Gastrocnemius medialis (tissue), 4 donors: ENCODE measurements around the gene WFDC1. TPM values are rescaled to one million over a fixed set of nuclear protein-coding genes. Genes with fewer than 3 reads are reported as not detected.
"Not testable (repeated sequence)": the region's sequence is repeated elsewhere in the genome, so short reads cannot be mapped to it uniquely, and the experiment has no call there.

Experiments
- ATAC-seq, 2 donors: fragments of 150-250 bp; one replicate each; pipeline ENCODE4 v1.9.1; 2016
- DNase-seq, 2 donors: peaks; one replicate each; pipeline ENCODE4 v3.0.0-alpha.2; 2019
- H3K27ac ChIP-seq, 4 donors: fragments of 200-600 bp; sonication (generic); 1 replicate in 1 of 4; 2 replicates in 3 of 4; pipeline ENCODE4 v1.5.1; 2016 to 2018; ENCODE audit warnings: mild to moderate bottlenecking in 2 of 4, moderate library complexity in 1 of 4
- H3K27me3 ChIP-seq, 3 donors: fragments of 200-600 bp; sonication (generic) in 2 of 3; 1 replicate in 1 of 3; 2 replicates in 2 of 3; pipeline versions ENCODE4 v1.5.1 to v1.6.0; 2016 to 2019; ENCODE audit warnings: mild to moderate bottlenecking in 1 of 3, moderate library complexity in 1 of 3
- H3K36me3 ChIP-seq, 2 donors: fragments of 200-600 bp; sonication (generic) in 1 of 2; one replicate each; pipeline ENCODE4 v1.5.1; 2017 to 2018
- H3K4me1 ChIP-seq, 2 donors: fragments of 200-600 bp; sonication (generic) in 1 of 2; one replicate each; pipeline ENCODE4 v1.5.1; 2016 to 2017; ENCODE audit warnings: mild to moderate bottlenecking in 2 of 2
- H3K4me3 ChIP-seq, 4 donors: fragments of 200-600 bp; sonication (generic) in 3 of 4; 1 replicate in 1 of 4; 2 replicates in 3 of 4; pipeline ENCODE4 v1.5.1; 2016 to 2019; ENCODE audit warnings: mild to moderate bottlenecking in 2 of 4
- H3K9me3 ChIP-seq, 3 donors: fragments of 200-600 bp; sonication (generic) in 2 of 3; 1 replicate in 1 of 3; 2 replicates in 2 of 3; pipeline ENCODE4 v1.5.1; 2016 to 2019
- POLR2A ChIP-seq, 2 donors: fragments of 450-650 bp; IDR thresholded peaks; one replicate each; pipeline ENCODE4 v1.6.1; 2017; ENCODE audit warnings: antibody characterized with exemption in 2 of 2, mild to moderate bottlenecking in 2 of 2, moderate library complexity in 2 of 2
- in situ Hi-C, 4 donors: fragments of 200-750 bp; cut with MboI; loops; one replicate each; pipeline versions ENCODE4 v1.15.0 to v1.8.0; 2017; ENCODE audit warnings: low sequenced_read_pairs in 4 of 4
- intact Hi-C: fragments of 100-400 bp; cut with DNase I; formaldehyde crosslinking; loops from one replicate; pipeline ENCODE4 v1.15.1; 2023; ENCODE audit warnings: low total_unique reads
- total RNA-seq, 4 donors: library from RNA; depleted of rRNA; stranded (reverse); fragments of >200 nt; gene quantifications; one replicate each; pipeline versions ENCODE4 v1.1.0 to v1.2.3, GENCODE V29; 2016
- TF ChIP-seq, protein P1 (sequence below), 5 experiments: fragments of 450-650 bp in 3 of 5; fragments of 200-600 bp in 2 of 5; sonication (generic) in 2 of 5; IDR thresholded peaks in 4 of 5; conservative IDR thresholded peaks in 1 of 5; 1 replicate in 4 of 5; 2 replicates in 1 of 5; pipeline ENCODE4 v1.5.1; 2016 to 2019; ENCODE audit warnings: antibody characterized with exemption in 5 of 5, mild to moderate bottlenecking in 3 of 5, moderate library complexity in 3 of 5

The WFDC1 gene
- total RNA-seq, 4 donors from 2014 or later: 0.40 to 0.68 (median 0.49) TPM; not detected in 1

DNA sequence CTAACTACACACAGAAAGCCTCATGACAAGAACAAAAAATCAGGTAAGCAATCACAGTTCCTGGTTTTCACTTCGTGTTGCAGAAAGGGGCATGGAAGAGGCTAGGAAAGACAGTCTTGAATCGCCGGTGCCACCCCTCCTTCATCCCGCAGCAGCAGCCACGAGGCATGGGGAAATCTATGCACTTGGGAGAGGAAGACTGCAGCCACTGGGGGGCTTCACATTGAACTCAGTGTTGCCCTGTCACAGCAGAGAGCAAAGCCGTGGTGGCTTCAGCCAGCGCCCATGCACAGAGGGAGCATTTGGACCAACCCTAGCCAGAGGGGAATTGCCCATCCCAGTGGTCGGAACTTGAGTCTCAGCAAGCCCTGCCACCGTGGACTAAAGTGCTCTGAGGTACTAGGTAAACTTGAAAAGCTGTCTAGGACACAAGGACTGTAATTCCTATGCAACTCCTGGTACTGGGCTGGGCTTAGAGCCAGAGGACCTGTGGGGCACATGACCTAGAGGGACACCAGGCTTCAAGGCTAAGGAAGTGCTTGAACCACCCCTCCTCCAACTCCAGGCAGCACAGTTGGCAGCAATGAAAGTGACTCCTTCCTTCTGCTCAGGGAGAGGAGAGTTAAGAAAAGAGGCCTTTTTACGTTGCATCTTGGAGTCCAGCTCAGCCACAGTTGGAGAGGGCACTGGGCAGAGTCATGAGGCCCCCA, 38.5 kb downstream of the WFDC1 start:
- H3K27ac ChIP-seq: no peak overlapping the region
- H3K36me3 ChIP-seq: no peaks in the 10 kb centered on the region
- in situ Hi-C loops (no loop called here), intact Hi-C loops (no loop called here)
- H3K27me3 ChIP-seq: peaks cover 0 to 3% (median 0%) of the 10 kb centered on the region in 3 donors
- no peak overlapping the region for H3K4me3 ChIP-seq
- no peak for ATAC-seq
- no peak for TF ChIP-seq POLR2A (IDR thresholded peaks at IDR 0.05)
- TF ChIP-seq, protein P1, sequence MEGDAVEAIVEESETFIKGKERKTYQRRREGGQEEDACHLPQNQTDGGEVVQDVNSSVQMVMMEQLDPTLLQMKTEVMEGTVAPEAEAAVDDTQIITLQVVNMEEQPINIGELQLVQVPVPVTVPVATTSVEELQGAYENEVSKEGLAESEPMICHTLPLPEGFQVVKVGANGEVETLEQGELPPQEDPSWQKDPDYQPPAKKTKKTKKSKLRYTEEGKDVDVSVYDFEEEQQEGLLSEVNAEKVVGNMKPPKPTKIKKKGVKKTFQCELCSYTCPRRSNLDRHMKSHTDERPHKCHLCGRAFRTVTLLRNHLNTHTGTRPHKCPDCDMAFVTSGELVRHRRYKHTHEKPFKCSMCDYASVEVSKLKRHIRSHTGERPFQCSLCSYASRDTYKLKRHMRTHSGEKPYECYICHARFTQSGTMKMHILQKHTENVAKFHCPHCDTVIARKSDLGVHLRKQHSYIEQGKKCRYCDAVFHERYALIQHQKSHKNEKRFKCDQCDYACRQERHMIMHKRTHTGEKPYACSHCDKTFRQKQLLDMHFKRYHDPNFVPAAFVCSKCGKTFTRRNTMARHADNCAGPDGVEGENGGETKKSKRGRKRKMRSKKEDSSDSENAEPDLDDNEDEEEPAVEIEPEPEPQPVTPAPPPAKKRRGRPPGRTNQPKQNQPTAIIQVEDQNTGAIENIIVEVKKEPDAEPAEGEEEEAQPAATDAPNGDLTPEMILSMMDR (IDR thresholded peaks at IDR 0.05 in 4 of 5, conservative IDR thresholded peaks at IDR 0.05 in 1 of 5): no peak
- DNase-seq: no peak
- H3K9me3 ChIP-seq: peaks cover 0 to 3% (median 0%) of the 10 kb centered on the region in 3 donors
- no peaks in the 10 kb centered on the region for H3K4me1 ChIP-seq

DNA sequence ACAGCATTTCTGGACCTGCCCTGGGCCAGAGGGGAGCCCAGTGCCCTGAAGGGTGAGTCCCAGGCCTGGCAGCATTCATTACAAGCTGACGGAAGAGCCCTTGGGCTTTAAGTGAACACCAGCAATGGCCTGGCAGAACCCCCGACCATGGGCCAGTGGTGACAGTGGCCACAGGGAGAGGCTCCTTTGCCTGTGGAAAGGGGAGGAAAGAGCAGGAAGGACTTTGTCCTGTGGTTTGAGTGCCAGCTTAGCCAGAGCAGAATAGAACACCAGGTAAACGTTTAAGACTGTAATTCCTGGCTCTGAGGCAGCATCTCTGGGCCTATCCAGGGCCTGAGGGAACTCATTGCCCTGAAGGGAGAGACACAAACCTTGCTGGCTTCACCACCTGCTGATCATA, 39.4 kb downstream of the WFDC1 start:
- no peaks in the 10 kb centered on the region for H3K4me1 ChIP-seq

DNA sequence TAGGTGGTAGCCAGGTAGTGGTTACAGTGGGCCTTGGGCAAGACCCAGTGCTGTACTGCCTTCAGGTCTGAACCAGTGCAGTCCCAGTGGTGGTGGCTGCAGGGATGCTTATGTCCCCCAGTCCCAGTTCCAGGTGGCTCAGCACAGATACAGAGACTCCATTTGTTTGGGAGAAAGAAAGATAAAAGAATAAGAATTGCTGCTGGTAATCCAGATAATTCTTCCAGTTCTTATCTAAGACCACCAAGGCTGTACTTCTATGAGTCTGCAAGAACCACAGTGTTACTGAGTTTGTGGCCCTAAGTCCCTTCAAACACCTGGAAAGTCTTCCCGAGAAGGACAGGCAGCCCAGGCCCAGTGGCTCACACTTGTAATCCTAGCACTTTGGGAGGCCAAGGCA, 39.8 kb downstream of the WFDC1 start:
- ATAC-seq: no peak
- H3K27ac ChIP-seq: no peak overlapping the region
- no peak for TF ChIP-seq POLR2A (IDR thresholded peaks at IDR 0.05)
- TF ChIP-seq, protein P1 (IDR thresholded peaks at IDR 0.05 in 4 of 5, conservative IDR thresholded peaks at IDR 0.05 in 1 of 5): no peak
- no peaks in the 10 kb centered on the region for H3K36me3 ChIP-seq
- H3K4me1 ChIP-seq: no peaks in the 10 kb centered on the region
- in situ Hi-C loops (no loop called here), intact Hi-C loops (no loop called here)
- peaks cover 0 to 3% (median 0%) of the 10 kb centered on the region in 3 donors for H3K9me3 ChIP-seq
- peaks cover 0 to 3% (median 0%) of the 10 kb centered on the region in 3 donors for H3K27me3 ChIP-seq
- no peak overlapping the region for H3K4me3 ChIP-seq
- no peak for DNase-seq

More for the DNA sequence above, 39.4 kb downstream of the WFDC1 start:
- DNase-seq: no peak
- Histone ChIP-seq H3K27me3 (peaks cover 0 to 3% (median 0%) of the 10 kb centered on the region in 3 donors), H3K4me3 (no peak overlapping the region), H3K27ac (no peak overlapping the region), H3K36me3 (no peaks in the 10 kb centered on the region), H3K9me3 (peaks cover 0 to 3% (median 0%) of the 10 kb centered on the region in 3 donors)
- no peak for ATAC-seq
- in situ Hi-C loops: no loop called here
- TF ChIP-seq, protein P1 (IDR thresholded peaks at IDR 0.05 in 4 of 5, conservative IDR thresholded peaks at IDR 0.05 in 1 of 5): no peak
- TF ChIP-seq POLR2A (IDR thresholded peaks at IDR 0.05): no peak
- intact Hi-C loops: no loop called here

DNA sequence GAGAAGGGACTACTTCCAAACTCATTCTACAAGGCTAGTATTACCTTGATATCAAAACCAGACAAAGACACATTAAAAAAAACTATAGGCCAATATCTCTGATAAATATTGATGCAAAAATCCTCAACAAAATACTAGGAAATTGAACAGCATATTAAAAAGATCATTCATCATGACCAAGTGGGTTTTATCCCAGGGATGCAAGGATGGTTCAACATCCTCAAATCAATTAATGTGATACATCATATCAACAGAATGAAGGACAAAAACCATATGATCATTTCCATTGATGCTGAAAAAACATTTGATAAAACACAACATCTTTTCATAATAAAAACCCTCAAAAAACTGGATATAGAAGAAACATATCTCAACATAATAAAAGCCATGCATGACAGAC, 42.6 kb downstream of the WFDC1 start:
- H3K4me3 ChIP-seq, H3K36me3 ChIP-seq, intact Hi-C loops, H3K4me1 ChIP-seq, H3K27me3 ChIP-seq, DNase-seq, H3K9me3 ChIP-seq, H3K27ac ChIP-seq, ATAC-seq, in situ Hi-C loops: not testable (repeated sequence)

DNA sequence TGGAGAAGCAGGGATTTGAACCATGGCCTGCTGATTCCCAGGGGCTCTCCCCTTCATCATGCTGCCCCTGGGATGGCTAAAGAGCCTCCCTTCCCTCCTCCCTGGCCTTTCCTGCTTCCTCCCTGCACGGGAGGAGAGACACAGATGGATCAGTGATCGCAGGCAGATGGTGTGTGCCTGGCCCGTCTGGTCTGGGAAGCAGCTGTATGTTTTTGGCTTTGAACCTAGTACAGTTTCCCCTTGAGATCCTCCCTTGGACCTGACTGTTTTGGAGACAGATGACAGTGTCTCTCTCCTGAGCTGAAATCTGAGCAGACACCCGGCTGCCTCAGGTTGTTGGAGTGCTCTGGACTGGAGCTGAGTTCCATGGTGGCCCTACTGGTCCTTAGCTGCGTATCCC, 44.6 kb downstream of the WFDC1 start:
- Histone ChIP-seq H3K27me3 (no peaks in the 10 kb centered on the region), H3K9me3 (peaks cover 0 to 3% (median 0%) of the 10 kb centered on the region in 3 donors), H3K4me3 (no peak overlapping the region), H3K4me1 (no peaks in the 10 kb centered on the region), H3K36me3 (no peaks in the 10 kb centered on the region), H3K27ac (no peak overlapping the region)
- in situ Hi-C loops (no loop called here), intact Hi-C loops (no loop called here)
- TF ChIP-seq, protein P1 (IDR thresholded peaks at IDR 0.05 in 4 of 5, conservative IDR thresholded peaks at IDR 0.05 in 1 of 5): no peak
- DNase-seq (no peak), ATAC-seq (no peak)
